GM19455 (cell line): ENCODE measurements around the gene THEM5.

ENCODE experiments used
- ATAC-seq: cut with Tn5 transposase; IDR thresholded peaks from one replicate; pipeline ENCODE4 v1.9.1; 2021; ENCODE audit not compliant: unreplicated experiment

THEM5 gene

DNA sequence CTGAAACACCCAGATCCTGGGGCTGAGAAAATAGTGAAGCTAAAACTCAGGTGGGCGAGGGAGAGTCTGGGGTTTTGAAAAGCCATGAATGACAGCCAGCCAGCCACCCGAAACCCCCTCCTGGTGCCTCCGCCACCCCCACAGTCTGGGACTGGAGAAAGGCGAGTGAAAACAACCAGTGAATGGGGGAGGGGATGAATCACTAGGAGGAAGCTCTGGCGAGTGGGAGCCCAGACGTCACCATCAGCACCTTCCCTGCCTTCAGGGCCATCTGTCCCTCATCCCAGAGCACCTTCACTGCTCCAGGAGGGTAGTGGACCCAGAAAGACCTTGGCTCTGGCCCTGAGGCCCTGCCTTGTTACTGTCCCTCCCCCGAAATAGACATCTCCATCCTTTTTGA, 31.1 kb downstream of the THEM5 start:
- ATAC-seq, result no peak

DNA sequence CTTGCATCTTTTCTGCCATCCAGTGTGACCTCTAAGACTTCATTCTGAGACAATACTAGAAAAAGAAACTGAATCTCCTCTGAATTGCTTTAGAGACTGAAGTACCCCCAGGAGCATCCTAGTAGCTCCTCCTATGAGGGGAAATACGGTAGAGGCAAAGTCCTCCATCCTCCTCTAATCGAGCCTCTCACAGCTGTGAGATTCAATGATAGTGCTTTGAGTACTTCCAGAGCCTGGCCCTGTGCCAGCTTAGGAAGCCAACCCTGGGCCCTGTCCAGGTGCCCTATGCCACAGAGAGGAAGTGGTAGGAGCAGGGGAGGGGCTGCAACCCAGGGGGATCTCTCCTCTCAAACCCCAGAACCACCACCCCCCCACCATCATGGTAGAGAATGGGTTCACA, 32.6 kb downstream of the THEM5 start:
- ATAC-seq, result no peak

DNA sequence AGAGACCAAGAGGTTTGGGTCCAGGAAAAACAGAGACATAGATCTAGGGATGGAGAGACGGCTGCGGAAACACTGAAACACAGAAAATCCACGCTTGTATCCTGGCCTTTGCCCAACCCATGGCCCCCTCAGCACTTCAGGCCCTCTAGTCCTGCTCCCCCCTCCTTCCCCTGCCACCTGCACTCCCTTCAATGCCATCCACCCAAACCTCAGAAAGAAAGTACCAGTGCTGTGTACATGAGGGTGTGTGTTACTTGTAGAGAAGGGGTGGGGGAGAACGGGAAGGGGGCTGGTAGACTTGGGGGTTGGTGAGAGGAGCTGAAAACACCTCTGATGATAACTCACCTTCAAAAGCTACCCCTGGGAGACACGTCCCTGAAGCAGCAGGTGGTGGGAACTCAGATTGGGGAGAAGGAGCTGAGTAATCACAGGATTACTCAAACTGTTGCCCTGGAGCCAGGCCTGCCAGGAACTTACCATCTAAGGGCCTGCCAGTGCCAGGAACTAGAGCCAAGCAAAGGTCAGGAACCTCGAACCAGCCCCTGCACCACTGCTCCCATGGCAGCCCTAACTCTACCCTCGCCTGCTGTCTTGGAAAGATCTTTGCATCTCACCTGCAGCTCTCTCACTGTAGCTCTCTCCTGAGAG, 33.4 kb downstream of the THEM5 start:
- no peak for ATAC-seq

DNA sequence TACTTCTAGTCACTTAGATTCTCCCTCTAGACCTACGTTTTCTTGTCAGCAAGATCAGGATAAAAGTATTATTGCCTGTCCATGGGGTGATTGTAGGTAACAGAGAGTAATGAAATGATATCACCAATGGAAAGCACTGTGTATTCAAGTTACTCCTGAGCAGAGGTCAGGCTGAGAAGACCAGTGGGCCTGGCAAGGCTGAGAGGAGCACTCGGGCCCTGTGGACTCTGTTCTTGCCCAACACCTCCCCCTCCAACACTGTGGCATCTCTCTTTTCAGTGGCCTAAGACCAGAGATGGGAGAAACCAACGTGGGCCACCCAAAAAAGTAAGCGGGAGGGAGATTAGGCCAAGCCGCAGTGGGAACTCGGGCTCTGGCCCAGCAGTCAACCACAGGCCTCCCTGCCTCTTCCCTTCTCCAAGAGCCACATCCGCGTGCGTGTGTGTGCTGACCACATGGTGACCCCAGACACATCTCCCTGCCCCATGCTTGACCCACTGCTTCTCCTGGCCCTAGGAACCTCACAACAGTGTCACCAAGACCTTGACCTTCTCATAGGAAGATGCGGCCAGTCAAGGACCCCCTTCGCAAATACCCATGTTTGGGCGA, 34.2 kb downstream of the THEM5 start:
- ATAC-seq, result no peak

DNA sequence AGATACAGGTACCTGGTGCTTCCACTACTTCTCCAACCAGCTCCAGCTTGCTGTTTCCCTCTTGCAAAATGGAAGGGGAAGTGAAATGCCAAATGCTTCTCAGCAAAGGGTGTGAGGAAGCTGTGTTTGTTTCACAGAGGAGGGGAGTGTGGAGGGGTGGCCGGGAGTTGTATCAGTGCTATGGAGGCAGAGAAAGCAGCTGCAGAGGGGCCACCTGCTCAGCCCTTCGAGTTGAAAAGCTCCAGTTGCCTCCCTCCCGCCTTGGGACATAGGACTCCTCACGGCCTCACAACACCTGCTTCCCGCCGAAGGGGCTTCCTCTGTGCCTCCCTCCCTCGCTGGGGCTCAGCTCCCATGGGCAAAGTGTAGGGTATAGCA, 36.2 kb downstream of the THEM5 start:
- ATAC-seq, result no peak

DNA sequence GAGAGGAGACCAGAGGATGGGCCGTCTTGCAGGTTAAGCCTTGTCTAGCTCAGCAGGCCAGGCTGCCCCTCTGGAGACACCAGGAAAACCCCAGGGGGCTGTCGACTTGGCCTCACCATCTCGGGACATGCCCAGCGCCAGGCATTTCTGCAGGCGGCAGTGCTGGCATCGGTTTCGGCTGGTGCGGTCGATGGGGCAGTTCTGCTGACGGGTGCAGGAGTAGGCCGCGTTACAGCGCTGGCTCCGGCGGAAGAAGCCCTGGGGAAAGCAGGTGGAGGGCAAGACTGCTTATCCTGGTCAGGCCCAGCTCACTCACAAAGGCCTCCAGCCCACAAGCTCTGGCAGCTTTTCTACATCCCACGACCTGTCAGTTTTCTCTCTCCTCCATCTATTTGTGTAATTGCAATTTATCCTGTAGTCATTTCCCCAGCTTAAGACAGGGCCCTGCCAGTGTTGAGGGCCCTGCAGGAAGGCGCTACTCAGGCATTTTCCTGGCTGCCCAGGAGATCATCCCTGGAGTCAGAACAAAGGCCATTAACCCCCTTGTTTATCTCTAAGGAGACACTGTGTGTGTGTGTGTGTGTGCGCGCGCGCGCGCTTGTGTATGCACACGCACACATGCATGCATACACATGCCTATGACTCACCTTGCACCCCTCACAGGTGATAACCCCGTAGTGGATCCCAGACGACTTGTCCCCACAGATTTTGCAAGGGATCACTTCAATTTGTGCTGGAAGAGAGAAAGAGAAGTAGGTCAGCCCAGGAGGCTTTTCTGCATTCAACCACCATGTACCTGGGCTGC, 36.8 kb downstream of the THEM5 start:
- no peak for ATAC-seq

DNA sequence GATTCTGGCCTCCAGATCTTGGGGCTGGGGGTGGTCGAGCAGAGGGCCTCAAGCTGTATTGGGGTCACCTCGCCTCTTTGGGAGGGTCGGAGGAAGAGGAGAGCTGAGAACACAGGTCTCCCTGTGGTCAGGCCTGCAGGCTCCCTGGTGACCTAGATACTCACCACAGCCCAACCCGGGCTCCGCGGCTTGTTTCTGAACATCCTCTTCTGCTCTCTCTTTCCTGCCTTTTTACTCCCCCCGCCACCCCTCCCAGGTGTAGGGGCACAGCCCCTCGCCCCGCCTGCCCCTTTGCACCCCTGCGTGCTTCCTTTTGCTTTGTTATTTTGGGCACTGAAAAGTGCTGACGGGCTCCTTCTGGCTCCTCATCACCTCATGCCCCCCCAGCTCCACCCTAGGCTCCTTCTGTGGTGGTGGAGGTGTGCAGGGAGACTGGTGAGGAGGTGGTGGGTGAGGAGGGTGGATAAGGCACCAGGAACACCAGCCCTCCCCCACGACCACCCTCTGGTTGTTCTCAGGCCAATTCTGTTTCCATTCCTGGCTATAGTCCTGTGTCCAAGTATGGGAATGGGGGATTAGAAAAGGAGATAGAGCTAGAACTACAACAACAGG, 37.7 kb downstream of the THEM5 start:
- no peak for ATAC-seq

DNA sequence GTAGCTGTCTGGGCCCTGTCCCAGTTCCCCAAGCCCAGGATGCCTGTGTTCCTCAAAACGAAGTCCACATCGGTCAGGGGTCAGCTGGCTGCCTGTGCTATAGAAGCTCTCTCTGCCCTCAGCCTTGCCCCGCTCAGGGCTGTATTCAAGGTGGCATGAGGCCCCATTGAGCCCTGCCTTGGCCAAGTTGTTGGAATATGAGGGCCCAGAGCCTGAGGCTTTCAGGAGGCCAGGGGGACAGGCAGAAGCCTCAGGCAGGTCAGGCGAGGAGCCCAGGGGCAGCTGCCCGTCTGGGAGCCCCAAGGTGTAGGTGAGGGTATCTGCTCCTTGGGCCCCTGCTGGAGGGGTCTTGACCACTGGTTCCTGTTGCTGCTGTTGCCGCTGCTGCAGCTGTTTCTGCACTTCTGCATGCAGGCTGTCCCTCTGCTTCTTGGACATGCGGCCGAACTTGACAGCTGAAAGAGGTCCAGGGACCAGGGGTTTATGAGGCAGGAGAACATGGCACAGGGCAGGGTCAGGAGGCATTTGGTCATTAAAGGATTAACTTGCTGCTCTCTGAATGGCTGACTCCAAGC, 38.5 kb downstream of the THEM5 start:
- no peak for ATAC-seq

DNA sequence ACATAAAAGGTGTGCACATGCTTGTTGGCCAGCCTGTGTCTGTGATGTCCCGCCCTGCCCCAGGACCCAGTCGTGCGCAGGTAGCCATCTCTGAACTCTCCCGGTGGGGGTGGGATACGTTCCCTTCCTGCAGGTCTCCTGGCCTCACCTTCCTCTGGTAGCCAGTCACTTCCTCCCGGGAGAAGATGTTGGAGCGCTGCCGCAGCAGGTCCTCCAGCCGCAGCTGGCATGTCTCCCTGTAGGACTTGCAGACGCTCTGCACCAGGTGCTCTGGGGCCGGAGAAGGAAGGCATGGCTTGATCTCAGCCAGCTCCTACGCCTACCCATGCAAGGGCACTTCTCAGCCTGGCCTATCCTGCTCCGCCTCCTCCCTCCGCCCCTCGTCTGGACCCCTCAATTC, 39.1 kb downstream of the THEM5 start:
- no peak for ATAC-seq

DNA sequence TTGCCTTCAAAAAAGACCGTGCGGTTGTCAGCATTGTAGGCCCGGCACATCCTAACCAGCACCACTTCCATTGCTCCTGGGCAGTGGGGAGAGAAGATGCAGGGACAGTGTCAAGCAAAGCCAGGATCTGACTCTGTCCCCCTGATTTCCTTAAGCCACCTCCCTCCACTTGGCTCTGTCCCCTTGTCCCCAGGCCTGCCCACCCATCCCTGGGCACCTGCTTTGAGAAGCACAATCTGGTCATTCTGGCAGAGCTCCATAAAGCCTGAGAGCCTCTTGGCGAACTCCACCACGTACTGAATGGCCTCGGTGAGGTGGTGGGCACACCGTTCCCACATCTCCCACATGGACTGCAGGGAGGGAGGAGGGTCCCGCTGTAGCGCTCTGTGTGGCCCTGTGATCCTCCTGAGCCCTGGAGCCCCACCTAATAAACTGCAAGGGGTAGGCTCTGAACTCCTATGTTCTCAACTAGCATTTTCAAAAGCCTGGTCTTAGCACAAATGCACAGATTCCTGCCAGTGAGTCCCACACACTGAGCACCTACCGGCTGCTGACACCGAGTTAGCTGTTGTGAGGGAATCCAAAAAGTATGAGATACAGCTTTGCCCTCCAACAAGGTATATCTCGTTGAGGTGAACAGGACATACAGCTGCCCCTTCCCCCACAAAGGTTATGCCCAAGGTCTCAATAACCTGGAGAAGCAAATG, 40.1 kb downstream of the THEM5 start:
- ATAC-seq, result no peak

DNA sequence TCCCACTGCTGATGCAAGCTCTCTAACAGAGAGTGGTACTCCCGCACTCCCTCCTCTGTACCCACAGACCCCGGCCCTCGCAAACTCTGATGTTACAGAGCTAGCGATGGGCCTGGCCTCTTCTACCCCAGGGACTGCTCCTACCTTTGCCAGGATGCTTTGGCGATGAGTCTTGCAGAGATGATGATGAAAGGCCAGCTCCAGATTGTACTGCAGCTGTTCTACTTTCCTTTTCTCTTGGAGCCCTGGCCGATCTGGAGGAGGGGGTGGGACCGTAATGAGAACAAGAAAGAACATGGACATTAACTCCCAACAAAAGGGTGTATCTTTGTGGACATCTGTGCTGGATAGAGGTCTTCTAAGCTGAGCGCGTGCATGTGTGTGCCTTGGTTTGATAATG, 42.3 kb downstream of the THEM5 start:
- no peak for ATAC-seq

DNA sequence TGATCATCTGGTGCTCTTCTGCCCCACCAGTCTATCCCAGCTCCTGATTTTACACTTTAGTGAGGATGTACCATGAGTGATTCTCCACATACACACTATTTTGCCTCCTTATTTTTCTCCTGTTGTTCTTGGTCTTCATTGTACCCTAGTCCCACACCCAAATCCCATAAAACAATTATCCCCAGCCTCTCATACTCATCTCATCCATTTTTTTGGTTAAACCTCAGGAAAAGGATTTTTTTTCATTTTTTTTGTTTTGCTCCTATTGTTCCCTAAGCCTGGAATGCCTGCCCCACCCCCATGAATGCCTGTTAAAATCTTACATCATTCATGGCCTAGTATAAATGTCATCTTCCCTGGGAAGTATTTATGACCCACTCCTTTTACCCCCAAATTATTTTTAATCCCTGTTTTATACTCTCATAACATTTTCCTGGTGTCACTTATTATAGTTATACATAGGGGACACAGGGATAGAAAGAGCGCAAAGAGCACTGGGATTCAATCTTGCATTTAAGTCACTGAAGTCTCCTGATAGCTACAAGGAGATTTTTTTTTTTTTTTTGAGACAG, 43.4 kb downstream of the THEM5 start:
- ATAC-seq, result no peak

DNA sequence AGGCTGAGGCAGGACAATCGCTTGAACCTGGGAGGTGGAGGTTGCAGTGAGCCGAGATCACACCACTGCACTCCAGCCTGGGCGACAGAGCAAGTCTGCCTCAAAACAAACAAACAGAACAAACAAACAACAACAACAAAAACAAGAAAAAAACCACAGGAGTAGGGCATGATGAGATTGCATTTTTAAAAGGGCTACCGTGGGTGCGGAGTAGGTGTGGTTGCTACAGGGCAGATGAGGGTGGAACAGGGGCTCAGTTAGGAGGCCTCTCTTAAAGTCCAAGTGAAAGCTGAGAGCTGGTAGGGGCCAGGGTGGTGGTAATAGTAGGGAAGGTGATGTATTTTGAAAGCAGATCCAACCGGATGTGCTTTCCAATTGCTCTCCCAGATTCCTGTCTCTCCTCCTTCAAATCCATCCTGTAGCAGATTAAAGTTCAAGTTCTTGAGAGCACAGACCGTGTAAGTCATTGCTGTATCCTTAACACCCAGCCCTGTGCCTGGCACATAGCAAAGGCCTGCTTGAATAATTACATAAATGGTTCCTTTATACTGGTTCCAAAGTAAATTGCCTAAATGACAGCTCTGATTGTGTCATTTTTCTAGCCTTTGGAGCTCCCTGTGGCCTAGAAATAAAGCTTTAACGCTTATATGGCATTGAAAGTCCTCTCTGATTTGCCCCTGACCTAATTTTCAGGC, 44.1 kb downstream of the THEM5 start:
- ATAC-seq, result no peak

DNA sequence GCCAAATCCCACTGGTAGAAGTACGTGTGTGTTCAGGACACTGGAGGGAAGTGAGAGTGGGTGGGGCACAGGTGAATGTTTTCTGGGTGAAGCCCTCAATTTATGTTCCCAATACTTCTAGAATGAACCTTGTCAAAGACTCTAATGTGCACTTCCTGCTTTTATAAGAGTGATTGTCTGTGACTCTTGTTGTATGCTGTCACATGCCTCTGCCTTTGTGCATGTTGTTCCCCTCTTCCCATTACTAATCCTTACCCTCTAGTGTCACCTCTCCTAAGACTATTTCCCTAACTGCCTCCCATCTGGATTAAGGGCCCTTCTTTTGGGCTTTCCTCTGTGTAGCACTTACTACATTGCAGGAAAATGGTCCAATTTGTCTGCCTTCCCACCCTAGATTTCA, 45.7 kb downstream of the THEM5 start:
- no peak for ATAC-seq

DNA sequence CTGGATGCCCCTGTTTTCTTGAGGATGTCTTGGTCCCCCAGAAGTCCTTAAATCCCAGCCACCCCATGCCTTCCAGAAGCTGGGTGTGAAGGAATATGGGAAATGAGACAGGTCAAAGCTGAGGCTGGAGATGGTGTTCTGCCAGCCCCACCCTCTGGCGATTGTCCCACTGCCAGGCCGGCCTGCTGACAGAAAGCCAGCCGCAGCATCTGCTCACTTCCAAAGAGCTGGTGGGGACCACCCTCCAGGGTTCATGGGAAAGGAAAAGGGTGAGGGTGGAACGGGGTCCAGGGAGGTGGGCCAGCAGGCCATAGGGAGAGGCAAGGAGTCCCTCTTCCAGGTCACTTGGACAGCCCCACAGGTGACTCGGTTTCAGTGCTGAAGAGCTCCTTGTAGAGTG, 46.4 kb downstream of the THEM5 start:
- ATAC-seq, result no peak

DNA sequence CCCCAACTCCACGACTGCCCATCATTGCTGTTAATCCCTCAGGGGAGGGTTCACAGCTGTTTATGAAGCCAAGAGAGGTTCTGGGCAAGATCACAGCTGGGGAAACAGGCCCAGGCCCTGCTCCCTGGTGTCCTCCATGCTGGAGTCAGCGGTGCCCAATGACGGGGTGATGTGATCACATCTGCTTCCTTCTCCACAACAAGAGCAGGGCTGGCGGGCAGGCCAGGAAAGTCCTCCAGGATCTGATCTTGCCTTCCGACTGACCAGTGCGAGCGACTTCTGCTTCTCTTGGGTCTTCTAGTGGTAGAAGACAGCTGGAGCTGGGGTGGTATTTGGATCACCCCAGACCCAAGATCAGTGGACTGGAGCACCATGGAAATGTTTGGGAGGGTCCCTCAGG, 47.3 kb downstream of the THEM5 start:
- ATAC-seq, result no peak

DNA sequence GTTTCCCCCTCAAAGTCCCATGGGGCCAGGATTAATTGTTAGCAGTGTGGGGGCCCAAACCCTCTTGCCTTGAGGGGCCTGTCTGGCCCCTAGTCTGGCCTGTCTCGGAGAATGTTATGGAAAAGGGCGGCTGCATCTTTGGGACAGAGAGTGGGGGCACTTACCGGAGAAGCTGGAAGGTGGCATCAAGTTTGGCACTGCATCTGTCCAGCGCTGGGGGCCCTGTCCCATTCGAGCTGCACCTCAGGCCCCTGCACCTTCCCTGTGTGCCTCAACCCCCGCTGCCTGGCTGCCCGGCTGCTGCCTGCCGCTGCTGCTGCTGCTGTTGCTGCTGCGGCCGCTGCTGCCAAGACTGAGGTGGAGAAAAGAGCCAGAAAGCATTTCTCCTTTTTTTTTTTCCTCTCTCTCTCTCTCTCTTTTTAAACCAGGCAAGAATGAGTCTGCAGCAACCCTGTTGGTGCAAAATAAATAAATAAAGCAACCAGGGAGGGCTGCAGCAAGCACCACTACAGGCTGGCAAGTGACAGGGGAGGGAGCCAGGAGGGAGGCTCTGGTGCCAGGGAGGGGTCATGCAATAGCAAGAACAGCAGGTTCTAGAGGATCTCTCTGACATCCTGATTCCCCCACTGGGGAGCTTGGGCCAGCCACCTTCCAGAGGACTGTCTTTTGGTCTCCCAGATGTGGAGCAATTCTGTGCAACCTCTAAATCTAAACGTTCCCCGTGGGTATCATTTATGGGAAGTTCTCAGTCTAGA, 48.3 kb downstream of the THEM5 start, which contains the start of gene LINGO4:
LINGO4 (minus strand) TSS at position 354 of the 755 bp plus-strand sequence. CDS start 2,715 bp downstream, outside the sequence.
- ATAC-seq, result no peak

DNA sequence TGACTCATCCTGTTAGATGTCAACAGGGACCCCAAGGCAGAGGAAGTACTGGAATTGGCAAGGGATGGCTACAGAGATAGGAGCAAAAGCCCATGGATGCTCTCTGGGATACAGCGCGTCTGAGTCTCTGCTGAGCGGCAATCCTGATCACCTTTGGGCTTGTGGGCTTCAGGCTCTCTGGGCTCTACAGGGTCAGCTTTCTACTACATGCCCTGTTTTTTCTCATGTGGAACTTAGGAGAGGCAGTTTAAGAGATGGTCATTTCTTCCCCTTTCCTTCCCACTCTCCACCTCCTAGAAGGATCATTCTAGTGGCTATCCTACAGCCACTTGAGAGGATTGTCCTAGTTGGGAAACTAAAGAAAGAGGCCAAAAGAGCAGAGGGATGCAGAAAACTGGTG, 49.6 kb downstream of the THEM5 start:
- no peak for ATAC-seq

DNA sequence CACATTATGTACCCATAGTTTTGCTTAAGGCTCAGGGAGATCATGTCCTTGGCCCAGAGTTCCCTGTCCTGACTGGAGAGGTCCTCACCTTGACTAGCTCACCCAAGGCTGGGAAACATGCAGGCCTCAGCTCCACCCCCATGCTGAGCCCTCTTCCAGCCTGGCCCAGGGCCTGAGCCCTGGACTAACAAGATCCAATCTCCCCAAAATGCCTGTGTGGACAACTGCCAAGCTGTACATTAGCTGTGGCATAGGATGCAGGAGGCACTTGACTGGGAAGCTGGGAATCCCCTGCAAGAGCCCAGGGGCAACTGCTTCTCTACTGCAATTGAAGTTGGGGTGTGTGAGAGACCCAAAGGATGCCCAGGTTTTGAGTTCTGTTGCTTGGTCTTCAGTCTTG, 50.3 kb downstream of the THEM5 start:
- no peak for ATAC-seq
